ENCODE results near the gene MGAT4C.
"Not testable (repeated sequence)": the region's sequence is repeated elsewhere in the genome, so short reads cannot be mapped to it uniquely, and the experiment has no call there.

Gene MGAT4C

GRCh38 chr12:86104087-86104486 lies 152.1 kb downstream of the MGAT4C start:
- TF ChIP-seq CTCF (IDR thresholded peaks at IDR 0.05; ENCODE audit: low read depth, low read length): no peak
- H3K4me3 ChIP-seq (ENCODE audit: low read depth, low read length): no peak overlapping the region

DNA sequence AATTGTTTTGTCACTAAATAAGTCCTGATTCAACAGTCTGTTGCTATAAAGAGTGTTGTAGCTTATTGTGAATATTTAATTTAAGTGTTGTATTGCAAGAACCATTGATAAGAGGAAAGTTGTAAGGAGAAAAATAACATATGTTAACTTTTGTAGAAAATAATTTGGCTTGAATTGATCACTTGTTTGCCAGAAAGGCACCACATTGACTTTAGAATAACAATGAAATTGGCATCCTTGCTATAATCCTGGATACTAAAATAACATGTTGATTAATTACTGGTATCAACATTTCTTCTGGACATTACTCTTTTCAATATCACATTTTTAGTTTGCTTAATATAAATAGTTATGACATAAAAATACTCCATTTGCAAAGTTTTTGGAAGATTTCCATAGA lies 159.0 kb downstream of the MGAT4C start:
- no peak for TF ChIP-seq CTCF (IDR thresholded peaks at IDR 0.05; ENCODE audit: low read depth, low read length)
- no peak overlapping the region for H3K4me3 ChIP-seq (ENCODE audit: low read depth, low read length)

DNA sequence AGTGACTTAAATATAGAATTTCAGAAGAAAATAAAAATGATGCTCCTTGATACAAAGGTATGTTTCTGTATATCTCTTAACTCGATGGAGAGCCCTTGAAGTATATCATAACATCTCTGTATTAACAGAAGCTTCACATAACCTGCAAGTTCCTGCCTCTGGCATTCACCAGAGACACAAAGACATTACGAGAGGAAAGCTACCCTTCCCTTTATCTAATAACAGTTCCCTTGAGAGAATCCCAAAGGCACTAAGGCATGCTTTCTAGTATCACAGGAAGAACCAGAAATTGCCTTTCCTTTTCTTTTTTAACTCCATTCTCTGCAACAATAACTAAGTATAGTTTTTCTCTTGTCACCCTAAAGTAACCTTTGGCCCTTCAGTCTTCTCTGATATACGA lies 164.5 kb downstream of the MGAT4C start:
- TF ChIP-seq CTCF (IDR thresholded peaks at IDR 0.05; ENCODE audit: low read depth, low read length): no peak

GRCh38 chr12:86081843-86082242 lies 174.3 kb downstream of the MGAT4C start:
- H3K4me3 ChIP-seq (ENCODE audit: low read depth, low read length): no peak overlapping the region
- TF ChIP-seq CTCF (IDR thresholded peaks at IDR 0.05; ENCODE audit: low read depth, low read length): no peak

More for the DNA sequence above, 164.5 kb downstream of the MGAT4C start:
- H3K4me3 ChIP-seq (ENCODE audit: low read depth, low read length): no peak overlapping the region

- H3K4me3 ChIP-seq (ENCODE audit: low read depth, low read length): not testable (repeated sequence)
These were observed 197.1 kb downstream of the MGAT4C start for GRCh38 chr12:86059052-86059451.

DNA sequence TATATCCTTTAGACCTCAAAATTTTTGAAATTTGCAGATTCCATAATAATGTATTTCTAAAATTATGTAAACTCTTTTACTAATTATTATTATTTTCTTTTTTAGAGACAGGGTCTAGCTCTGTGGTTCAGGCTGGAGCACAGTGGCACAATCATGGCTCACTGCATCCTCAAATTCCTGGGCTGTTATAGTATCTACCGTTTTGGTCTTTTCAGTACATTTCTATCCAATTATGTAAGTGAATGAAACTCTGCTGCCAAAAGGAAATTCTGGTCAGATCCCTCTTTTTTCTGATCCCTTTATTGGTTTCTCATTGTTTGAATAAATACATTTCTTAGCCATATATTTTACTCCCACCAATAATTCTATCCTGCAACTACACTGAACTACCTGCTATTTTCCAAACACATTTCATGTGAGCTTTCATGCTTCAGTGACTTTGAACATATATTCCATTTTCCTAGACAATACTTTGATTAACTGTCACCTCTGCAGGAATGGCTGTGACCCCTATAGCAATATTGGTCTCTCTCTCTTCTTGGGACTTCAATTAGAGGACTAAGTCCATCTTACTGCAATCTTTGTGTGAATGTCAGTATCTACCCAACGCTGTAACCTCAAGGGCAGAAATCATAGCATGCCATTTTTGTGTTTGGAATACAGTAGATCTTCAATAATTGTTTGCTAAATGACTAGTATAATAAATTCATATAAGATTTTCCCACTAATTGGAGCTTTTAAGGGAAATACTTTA lies 198.9 kb downstream of the MGAT4C start:
- TF ChIP-seq CTCF (IDR thresholded peaks at IDR 0.05; ENCODE audit: low read depth, low read length): no peak
- H3K4me3 ChIP-seq (ENCODE audit: low read depth, low read length): no peak overlapping the region

DNA sequence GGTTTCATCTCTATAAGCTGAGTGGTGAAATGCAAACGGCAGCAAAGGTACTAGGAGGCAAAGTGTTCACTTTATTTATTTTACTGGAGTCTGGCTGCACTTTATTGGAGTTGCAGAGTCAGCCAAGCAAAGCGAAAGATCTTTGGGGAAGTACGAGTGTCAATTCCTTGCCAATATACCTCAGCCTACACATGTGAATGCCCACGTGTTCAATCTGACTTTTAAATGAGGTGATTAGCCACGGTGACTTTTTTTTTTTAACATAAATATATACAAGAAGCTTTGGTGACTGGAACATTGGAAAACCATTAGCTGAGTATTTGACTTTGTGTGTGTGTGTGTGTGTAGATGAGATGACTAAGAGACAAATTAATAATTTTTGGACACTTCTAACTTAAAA lies 203.3 kb downstream of the MGAT4C start:
- no peak for TF ChIP-seq CTCF (IDR thresholded peaks at IDR 0.05; ENCODE audit: low read depth, low read length)
- H3K4me3 ChIP-seq (ENCODE audit: low read depth, low read length): no peak overlapping the region

GRCh38 chr12:86050010-86050409 lies 206.2 kb downstream of the MGAT4C start:
- TF ChIP-seq CTCF (IDR thresholded peaks at IDR 0.05; ENCODE audit: low read depth, low read length): no peak
- no peak overlapping the region for H3K4me3 ChIP-seq (ENCODE audit: low read depth, low read length)

All from WI38 (cell line).